GM18502 (cell line): ENCODE results near the gene ANKRD65.
"Not testable (repeated sequence)": the region's sequence is repeated elsewhere in the genome, so short reads cannot be mapped to it uniquely, and the experiment has no call there.

ENCODE experiments used
- ATAC-seq: cut with Tn5 transposase; IDR thresholded peaks from one replicate; pipeline ENCODE4 v1.9.1; 2021; ENCODE audit warnings: mild to moderate bottlenecking; ENCODE audit not compliant: unreplicated experiment, poor library complexity

Gene ANKRD65

DNA sequence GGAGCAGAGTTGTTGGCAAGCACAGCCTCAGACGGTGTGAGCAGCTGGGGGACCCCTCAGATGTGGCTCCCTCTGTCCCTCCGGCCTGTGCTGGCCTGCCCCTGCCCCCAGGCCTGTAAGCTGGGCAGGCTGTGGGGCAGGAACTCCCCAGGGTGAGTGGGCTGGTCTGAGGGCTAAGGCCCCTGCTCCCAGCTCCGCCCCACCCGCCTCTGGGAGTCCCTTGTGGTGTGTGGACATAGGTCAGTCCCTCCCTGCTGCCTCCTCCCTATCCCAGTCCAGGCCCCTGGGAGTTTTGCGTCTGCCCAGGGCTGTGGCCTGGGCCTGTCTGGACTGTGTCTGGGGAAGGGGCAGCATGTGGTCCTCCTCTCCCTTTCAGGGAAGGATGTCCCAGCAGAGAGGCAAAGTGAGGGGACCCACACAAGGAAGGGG is 10.8 kb upstream of the ANKRD65 start:
- no peak for ATAC-seq

DNA sequence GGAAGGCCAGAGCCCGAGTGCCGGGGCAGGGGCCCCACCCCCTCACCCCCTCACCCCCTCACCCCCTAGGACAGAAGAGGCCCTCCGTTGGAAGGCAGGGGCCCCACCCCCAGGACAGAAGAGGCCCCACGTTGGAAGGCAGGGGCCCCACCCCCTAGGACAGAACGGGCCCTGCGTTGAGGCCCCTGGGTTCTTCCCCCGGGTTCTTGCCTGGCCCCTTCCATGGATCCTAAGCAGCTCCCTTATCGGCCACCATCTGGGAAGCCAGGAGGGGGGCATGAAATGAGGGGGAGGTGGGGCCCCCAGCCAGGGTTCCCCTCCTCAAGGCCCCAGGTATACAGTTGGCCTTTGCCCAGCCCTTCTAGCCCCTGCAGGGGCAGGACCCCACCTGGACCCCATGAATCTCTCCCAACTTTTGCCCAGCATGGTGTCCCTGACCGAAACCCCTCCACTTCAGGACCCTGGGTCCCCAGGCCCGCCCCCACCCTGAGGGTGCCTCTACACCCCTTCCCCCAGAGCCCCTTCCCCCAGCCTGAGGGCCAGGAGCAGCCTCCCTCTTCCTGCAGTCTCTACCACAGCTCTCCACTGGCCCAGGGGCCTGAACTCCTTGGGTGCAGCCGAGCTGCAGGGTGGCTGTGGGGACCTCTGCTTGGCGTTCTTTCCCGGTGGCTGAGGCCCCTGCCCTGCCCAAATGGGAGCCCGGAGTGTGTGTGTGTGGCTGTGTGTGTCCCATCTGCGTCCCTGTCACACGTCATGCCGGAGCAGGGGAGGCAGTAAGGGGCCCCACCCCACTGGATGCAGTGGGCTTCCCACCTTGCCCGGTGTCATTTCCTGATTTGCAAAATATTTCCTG is 10.1 kb upstream of the ANKRD65 start:
- ATAC-seq, result no peak

DNA sequence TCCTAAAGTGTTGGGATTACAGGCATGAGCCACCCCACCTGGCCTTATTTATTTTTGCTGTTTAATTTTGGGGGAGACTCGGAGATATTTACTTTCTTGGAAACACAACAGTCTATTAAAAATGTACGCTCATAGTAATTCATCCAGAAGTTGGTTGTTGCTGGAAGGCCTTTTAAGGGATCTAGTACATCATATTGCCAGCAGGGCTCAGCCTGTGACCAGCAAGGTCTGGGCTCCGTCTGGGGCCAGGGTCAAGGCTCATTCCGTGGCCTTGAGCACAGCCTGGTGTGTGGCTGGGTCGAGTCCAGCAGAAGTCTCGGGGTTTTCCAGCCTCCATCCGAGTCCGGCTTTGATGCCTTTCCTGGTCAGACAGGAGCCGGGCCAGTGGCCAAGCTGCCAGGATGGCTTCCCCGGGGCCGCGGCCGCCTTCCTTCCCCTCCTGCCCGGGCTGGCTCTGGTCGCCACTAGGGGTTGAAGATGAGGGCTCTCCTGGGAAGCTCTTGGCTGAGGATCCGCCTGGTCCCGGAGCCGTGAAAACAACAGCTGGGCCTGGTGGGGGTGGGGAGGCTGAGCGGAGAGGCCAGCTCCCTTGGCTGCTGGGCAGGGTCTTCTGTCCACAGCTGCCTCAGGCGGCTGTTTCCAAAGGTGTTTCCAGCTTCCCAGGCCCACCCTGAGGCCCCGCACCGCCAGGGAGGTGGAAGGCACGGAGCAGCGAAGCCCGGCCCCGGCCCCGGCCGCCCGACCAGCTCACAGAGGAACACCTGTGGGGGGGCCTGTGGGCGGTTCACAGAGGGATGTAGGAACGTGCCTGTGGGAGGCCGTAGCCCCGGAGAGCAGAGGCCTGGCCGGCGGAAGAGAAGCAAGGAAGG is 9.3 kb upstream of the ANKRD65 start:
- ATAC-seq, result no peak

DNA sequence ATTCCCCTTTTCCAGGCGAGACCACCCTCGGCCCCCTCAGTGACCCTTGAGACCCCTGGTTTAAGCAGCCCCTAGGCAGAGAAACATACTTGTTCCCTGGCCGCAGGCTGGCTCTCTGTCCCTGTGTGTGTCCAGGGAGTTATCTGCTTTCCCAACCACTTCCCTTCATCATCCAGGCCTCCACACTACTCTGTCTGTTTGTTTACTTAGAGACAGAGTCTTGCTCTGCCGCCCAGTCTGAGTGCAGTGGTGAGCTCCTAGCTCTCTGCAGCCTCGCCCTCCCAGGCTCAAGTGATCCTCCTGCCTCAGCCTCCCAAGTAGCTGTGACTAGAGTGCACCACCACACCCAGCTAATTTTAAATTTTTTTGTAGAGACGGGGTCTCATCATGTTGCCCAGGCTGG is 8.6 kb upstream of the ANKRD65 start:
- ATAC-seq, result no peak

DNA sequence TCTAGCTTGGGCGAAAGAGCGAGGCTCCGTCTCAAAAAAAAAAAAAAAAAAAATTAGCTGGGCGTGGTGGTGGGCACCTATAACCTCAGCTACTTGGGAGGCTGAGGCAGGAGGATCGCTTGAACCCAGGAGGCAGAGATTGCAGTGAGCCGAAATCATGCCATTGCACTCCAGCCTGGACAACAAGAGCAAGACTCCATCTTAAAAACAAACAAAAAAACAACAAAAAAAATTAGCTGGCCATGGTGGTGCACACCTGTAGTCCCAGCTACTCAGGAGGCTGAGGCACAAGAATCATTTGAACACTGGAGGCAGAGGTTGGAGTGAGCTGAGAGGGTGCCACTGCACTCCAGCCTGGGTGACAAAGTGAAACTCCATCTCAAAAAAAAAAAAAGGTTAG is 7.9 kb upstream of the ANKRD65 start:
- ATAC-seq, result not testable (repeated sequence)

DNA sequence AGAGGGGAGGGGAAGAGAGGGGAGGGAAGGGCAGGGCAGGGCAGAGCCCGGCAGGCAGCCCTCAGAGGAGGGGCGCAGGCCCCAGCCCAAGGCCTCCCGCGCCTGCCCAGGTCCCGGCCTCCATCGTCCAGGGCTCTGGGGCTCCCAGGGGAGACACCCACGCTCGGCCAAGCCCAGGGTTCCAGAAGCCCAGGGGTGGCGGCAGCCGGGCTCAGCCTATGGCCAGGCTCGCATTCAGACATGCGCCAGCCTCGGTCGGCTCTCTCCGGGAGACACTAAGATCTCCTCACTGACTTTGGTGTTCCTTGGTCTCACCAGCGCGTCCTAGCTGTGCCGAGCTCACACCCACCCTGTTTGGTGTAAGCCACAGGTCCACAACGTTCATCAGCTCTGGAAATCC is 7.1 kb upstream of the ANKRD65 start:
- ATAC-seq, result no peak

DNA sequence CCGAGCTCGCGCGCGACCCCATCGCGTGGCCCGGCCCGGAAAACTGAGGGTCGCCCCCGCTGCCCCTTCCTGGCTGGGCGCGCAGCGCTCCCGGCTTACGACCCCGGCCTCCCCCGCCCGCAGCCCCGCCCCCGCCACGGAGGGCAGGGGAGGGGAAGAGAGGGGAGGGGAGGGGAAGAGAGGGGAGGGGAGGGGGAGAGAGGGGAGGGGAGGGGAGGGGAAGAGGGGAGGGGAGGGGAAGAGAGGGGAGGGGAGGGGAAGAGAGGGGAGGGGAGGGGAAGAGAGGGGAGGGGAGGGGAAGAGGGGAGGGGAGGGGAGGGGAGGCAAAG is 6.7 kb upstream of the ANKRD65 start:
- ATAC-seq, result no peak

DNA sequence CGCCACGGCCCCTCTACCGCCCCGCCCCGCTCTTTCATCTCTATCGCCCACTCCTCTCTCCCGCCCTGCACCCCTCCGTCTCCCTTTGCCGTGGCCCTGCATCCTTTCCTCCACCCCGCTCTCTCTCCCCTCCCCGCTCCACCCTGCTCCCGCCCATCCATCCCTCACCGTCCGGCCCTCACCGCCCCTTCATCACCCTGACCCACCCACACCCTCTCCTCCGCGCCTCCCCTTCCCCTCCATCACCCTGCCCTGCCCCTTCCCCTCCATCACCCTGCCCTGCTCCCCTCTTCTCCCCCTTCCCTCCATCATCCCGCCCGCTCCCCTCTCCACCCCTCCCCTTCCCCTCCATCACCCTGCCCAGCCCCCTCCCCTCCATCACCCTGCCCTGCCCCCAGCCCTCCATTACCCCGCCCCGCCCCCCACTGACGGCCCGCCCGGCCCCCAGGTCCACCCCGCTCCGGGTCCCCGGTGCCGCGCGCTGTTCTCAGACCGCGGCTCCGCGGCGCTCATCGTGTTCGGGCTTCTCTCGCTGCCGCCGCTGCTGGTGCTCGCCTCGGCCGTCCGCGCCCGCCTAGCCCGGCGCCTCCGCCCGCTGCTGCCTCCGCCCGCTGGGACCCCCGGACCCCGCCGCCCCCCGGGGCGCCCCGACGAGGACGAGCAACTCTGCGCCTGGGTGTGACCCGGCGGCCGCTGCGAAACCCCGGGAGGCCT is 6.2 kb upstream of the ANKRD65 start:
- ATAC-seq, result no peak

DNA sequence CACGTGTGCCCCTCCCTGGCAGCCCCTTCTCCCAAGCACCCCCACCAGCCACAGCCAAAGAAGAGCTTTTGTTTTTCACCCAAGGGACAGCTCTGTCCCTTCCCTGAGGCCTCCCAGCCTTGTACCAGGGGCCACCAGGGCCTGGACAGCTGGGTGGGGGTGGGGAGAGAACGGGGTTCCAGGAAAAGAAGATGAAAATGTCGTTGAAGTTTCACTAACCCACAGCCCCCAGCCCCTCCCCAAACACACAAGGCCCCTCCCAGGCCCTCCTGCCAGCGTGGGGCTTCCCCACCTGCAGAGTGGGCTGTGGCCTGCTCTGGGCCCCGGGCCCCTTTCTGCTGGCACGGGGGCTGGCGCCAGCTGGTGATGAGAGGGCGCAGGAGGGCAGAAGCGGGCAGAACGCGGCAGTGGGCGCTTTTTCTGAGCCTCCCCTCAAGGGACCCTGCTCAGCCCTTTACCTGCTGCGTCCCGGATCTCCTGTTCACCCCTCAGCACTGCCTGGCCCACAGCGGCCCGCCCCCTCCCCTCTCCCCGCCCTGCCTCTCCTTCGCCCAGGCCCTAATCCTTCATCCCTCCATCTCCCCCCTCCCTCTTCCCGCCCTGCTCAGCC is 5.5 kb upstream of the ANKRD65 start:
- ATAC-seq, result no peak

DNA sequence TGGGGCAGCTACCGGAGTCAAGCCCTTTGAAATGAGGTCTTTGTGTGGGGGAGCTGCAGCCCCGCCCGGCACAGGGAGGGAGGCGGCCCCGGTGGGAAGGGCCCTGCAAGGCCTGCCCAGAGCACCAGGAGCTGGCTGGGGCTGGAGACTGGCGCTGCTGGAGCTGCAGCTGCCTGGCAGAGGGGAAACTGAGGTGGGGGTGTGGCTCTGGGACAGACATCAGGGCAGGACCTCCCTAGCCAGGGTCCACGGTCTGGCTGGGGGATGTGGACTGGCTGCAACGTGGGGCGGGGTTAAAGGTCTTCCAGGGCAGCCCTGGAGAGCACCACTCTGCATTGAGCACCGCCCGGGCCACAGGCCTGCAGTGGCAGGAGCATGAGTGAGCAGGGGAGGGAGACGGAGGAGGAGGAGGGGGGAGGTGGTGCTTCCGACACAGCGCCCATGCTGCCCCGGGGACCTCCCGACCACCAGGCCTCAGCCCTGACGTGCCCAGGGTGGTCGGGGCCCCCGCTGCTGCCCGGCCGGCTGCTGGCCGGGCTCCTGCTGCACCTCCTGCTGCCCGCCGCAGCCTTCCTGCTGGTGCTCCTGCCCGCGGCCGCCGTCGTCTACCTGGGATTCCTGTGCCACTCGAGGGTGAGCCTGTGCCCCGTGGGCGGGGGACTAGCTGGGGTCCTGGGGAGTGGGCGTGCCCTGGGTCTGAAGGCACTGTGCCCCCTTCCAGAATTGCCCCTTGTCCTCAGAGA is 4.8 kb upstream of the ANKRD65 start:
- ATAC-seq, result no peak

DNA sequence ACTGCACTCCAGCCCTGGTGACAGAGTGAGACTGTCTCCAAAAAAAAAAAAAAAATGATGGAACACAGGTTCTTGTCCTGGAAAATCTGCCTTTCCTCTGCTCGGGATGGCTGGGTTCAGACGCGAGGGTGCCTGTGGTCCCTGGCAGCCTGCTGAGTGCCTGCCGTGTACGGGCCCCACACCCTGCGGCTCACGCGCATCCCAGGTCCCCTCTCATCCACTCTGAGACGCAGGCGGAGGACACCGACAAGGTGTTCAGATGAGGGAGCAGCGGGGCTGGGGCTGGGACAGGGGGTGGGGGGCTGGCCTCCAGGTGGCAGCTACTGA is 4.3 kb upstream of the ANKRD65 start:
- no peak for ATAC-seq

DNA sequence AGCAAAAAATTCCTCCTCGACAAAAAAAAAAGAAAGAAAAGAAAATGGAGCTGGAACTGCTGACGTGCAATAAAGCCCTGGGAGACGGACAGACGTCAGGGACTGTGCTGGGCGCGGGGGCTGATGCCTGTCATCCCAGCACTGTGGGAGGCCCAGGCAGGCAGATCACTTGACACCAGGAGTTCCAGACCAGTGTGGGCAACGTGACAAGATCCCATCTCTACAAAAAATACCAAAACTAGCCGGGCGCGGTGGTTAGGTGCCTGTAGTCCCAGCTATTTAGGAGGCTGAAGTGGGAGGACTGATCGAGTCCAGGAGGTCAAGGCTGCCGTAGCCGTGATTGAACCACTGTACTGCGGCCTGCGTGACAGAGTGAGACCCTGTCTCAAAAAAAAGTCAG is 3.6 kb upstream of the ANKRD65 start:
- no peak for ATAC-seq

DNA sequence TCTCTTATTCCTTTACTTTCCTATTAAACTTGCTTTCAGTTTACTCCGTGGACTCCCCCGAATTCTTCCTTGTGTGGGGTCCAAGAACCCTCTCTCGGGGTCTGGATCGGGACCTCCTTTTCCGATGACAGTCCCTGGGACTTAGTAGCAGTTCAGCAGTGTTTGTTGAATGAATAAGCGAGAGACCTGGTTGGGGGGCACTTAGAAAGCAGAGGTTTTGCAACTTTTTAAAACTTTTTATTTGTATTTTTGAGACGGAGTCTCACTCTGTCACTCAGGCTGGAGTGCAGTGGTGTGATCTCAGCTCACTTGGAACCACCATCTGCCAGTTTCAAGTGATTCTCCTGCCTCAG is 2.1 kb upstream of the ANKRD65 start:
- no peak for ATAC-seq

DNA sequence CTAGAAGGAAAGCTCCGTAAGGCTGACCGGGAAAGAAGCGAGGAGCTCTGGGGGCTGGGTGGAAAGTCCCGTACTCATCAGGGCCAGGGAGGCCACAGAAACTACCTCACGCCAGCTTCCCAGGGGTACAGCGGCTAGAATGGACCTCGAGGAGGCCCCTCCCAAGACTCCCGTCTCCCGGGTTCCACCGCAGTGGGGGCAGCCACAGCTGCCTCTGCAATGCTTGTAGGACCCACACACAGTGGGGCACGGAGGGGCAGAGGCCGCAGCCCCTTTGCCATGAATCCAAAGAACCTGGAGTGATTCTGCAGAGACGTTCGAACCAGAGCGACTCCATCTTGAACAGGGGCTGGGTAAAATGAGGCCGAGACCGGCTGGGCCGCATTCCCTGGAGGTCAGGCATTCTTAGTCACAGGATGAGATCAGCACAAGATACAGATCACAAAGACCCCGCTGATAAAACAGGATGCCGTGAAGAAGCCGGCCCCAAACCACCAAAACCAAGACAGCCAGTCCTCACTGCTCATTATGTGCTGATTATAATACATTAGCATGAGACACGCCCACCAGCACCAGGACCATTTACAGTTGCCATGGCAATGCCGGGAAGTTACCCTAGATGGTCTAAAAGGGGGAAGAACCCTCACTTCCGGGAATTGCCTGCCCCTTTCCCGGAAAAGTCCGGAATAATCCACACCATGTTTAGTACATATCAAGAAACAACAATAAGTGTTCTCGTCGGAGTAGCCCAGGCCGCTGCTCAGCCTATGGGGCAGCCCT is 1.6 kb upstream of the ANKRD65 start:
- no peak for ATAC-seq

DNA sequence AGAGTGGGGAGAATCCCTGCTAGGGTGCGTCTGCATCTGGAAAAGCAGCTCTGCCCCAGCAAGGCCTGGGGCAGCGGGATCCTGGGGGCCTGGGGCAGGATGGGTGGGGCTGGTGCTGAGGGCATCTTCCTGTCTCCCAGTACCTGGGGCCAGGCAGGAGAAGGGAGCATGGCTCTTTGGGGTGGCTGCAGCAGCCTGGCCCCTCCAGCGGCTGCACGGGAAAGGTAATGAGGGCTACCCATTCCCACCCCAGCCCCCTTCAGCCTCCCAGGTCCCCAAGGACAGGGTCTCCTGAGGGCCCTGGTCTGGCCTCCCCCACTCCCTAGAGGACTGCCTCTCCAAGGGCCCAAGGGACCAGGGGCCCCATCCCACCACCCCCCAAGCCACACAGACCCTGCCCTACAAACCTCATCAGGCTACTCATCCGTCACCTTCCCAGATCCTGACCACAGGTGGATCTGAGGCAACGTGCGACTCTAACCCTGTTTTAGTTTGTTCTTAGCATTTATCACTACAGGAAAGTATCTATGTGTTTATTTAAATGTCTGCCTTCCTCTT is 910 bp upstream of the ANKRD65 start:
- no peak for ATAC-seq

DNA sequence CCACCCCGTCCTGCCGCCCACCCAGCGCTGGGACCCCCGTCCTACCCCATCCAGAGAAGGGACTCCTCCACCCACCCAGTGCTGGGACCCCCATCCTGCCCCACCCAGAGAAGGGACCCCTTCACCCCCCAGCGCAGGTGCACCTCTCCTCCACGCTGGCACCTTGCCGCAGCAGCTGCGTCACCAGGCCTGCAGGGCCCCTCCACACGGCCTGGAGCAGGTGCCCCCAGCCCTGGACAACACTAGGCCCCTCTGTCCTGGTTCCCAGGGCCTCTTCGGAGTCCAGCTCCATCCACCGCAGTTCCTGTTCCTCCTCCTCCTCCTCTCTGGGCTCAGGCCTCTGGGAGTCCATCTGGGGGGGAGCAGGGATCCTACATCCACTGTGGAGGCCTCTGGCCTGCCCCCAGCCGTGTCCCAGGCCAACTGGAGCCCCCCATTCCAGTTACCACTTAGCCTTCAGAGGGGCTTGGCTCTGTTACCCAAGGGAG is 378 bp downstream of the ANKRD65 start:
- no peak for ATAC-seq

DNA sequence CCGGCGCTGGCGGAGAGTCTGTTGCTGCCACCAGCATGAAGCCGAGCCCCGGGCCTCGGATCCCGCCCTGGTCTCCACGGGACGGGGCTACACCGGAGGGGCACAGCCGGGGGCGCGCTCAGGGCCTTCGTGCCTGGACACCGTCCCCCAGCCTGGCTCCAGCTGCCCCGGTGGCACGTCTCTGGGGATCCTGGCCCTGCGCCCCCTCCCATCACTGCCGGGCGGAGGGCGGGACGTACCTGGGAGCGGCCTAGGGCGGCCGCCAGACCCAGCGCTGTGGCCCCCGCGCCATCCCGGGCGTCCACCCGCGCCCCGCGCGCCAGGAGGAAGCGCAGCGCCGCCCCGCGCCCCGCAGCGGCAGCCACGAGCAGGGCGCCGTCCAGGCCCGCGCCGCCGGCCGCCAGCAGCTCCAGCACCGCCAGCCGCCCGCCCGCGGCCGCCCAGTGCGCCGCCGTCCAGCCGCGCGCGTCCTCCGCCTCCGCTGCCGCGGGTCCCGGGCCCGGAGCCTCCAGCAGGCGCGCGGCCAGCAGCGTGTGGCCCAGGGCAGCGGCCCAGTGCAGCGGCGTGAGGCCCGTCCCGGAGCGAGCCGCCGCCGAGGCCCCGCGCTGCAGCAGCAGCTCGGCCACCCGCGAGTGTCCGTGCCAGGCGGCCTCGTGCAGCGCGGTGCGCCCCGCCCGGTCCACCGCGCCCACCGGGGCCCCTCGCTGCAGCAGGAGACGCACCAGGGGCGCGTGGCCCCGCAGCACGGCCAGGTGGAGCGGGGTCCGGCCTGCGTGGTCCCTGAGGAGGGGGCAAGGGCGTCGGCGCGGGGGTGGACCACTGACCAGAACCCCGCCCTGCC is 1.0 kb downstream of the ANKRD65 start:
- no peak for ATAC-seq

DNA sequence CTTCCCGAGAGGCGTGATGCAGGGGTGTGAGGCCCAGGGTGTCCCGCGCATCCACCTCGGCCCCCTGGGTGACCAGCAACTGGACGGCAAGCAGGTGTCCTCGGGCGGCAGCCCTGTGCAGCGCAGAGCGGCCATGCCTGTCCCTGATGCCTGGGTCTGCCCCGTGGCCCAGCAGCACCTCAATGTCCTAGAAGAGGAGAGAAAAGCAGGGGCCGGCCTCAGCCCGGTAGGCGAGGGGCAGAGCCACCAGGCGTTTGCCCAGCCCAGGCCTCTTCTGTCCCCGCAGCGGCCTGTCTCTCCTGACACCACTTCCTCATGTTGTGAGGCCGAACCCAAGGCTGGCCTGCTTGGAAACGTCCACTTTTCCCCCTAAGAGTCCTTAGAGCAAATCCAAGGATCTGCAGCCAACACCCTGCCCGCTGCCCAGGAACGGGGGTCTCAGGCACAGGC is 1.7 kb downstream of the ANKRD65 start:
- ATAC-seq, result no peak
